Neural progenitor cell (in vitro differentiated cells): ENCODE measurements around the gene ARHGEF9. TPM values are rescaled to one million over a fixed set of nuclear protein-coding genes. Genes with fewer than 3 reads are reported as not detected.

Experiments
- DNase-seq: peaks from one replicate; pipeline ENCODE4 v3.0.0-alpha.2; 2016; ENCODE audit warnings: low spot score
- H2AFZ ChIP-seq: fragments of 200-600 bp; sonication (generic); replicated peaks from 2 replicates; pipeline ENCODE4 v1.6.1; 2016; ENCODE audit warnings: antibody characterized with exemption
- H3F3A ChIP-seq: fragments of 200-600 bp; sonication (generic); 2 replicates; pipeline ENCODE4 v1.6.1; 2016; ENCODE audit warnings: antibody characterized with exemption, low read depth
- H3K27ac ChIP-seq: fragments of 200-600 bp; sonication (generic); 2 replicates; pipeline ENCODE4 v1.5.1; 2016; ENCODE audit warnings: mild to moderate bottlenecking
- H3K27me3 ChIP-seq: fragments of 200-600 bp; sonication (generic); 2 replicates; pipeline ENCODE4 v1.6.1; 2016; ENCODE audit warnings: mild to moderate bottlenecking, moderate library complexity
- H3K36me3 ChIP-seq: fragments of 200-600 bp; sonication (generic); 2 replicates; pipeline ENCODE4 v1.5.1; 2016
- H3K4me1 ChIP-seq: fragments of 200-600 bp; sonication (generic); 2 replicates; pipeline ENCODE4 v1.6.1; 2016; ENCODE audit warnings: mixed run types
- H3K4me2 ChIP-seq: fragments of 200-600 bp; sonication (generic); 2 replicates; pipeline ENCODE4 v1.6.1; 2016
- H3K4me3 ChIP-seq: fragments of 200-600 bp; sonication (generic); 2 replicates; pipeline ENCODE4 v1.5.1; 2016
- H3K79me2 ChIP-seq: fragments of 200-600 bp; sonication (generic); 2 replicates; pipeline ENCODE4 v1.6.1; 2016; ENCODE audit warnings: low read depth
- H3K9ac ChIP-seq: fragments of 200-600 bp; sonication (generic); 2 replicates; pipeline ENCODE4 v1.6.1; 2016
- H3K9me3 ChIP-seq: fragments of 200-600 bp; sonication (generic); 2 replicates; pipeline ENCODE4 v1.5.1; 2016; ENCODE audit warnings: low read depth
- H4K20me1 ChIP-seq: fragments of 200-600 bp; sonication (generic); 2 replicates; pipeline ENCODE4 v1.6.1; 2016; ENCODE audit warnings: low read depth
- H3K27ac Mint-ChIP-seq: 3 replicates; pipeline ENCODE4 v1.8.0; 2021; ENCODE audit warnings: mixed read lengths
- H3K27me3 Mint-ChIP-seq: 2 replicates; pipeline ENCODE4 v1.8.0; 2022; ENCODE audit warnings: low read depth, mild to moderate bottlenecking, inconsistent platforms, moderate library complexity, mixed read lengths; ENCODE audit not compliant: insufficient read depth
- H3K36me3 Mint-ChIP-seq: 3 replicates; pipeline ENCODE4 v1.8.0; 2021; ENCODE audit warnings: mixed read lengths
- H3K4me1 Mint-ChIP-seq: 3 replicates; pipeline ENCODE4 v1.8.0; 2021; ENCODE audit warnings: mixed read lengths
- H3K4me3 Mint-ChIP-seq: 3 replicates; pipeline ENCODE4 v1.8.0; 2021; ENCODE audit warnings: mild to moderate bottlenecking, moderate library complexity, mixed read lengths
- H3K9me3 Mint-ChIP-seq: 3 replicates; pipeline ENCODE4 v1.8.0; 2020; ENCODE audit warnings: mixed read lengths
- CTCF ChIP-seq: fragments of 200-600 bp; sonication (generic); IDR thresholded peaks from 2 replicates; pipeline ENCODE4 v1.5.1; 2017; ENCODE audit warnings: antibody characterized with exemption, mild to moderate bottlenecking
- EZH2 ChIP-seq: fragments of 200-600 bp; sonication (generic); IDR thresholded peaks from 2 replicates; pipeline ENCODE4 v1.6.1; 2017; ENCODE audit warnings: antibody characterized with exemption, mild to moderate bottlenecking, moderate library complexity
- EZH2phosphoT487 ChIP-seq: fragments of 200-600 bp; sonication (generic); IDR thresholded peaks from 2 replicates; pipeline ENCODE4 v1.6.1; 2017; ENCODE audit warnings: antibody characterized with exemption
- total RNA-seq: library from RNA; depleted of rRNA; stranded (reverse); fragments of >200 nt; gene quantifications from 2 replicates; pipeline ENCODE4 v1.2.3, GENCODE V29; 2015; ENCODE audit warnings: low replicate concordance

ARHGEF9 gene
- total RNA-seq, 1 donor from 2014 or later: 49.7 TPM

- Histone ChIP-seq H3K4me3 (no peak overlapping the region), H3K27ac (no peak overlapping the region), H3K9me3 (no peaks in the 10 kb centered on the region), H4K20me1 (peaks cover 30% of the 10 kb centered on the region), H3K36me3 (no peaks in the 10 kb centered on the region), H3K9ac (no peak overlapping the region), H3K4me1 (no peaks in the 10 kb centered on the region), H3K27me3 (no peaks in the 10 kb centered on the region), H3K4me2 (no peak overlapping the region), H2AFZ (no peak overlapping the region), H3K79me2 (peaks cover 99% of the 10 kb centered on the region), H3F3A (no peaks in the 10 kb centered on the region)
- no peak for DNase-seq
- Mint-ChIP-seq H3K27me3 (peaks cover 6% of the 10 kb centered on the region), H3K9me3 (peaks cover 4% of the 10 kb centered on the region), H3K36me3 (peaks cover 5% of the 10 kb centered on the region), H3K4me3 (no peak overlapping the region), H3K27ac (no peak overlapping the region), H3K4me1 (peaks cover 15% of the 10 kb centered on the region)
- TF ChIP-seq EZH2 (no peak), EZH2phosphoT487 (no peak), CTCF (no peak)
Observed at GRCh38 chrX:63739885-63740284, 45.1 kb downstream of the ARHGEF9 start.

- no peaks in the 10 kb centered on the region for H3K4me1 ChIP-seq
- peaks cover 98% of the 10 kb centered on the region for H3K79me2 ChIP-seq
- H4K20me1 ChIP-seq: peaks cover 22% of the 10 kb centered on the region
- no peak overlapping the region for H3K4me2 ChIP-seq
- DNase-seq: no peak
- peaks cover 4% of the 10 kb centered on the region for H3K9me3 Mint-ChIP-seq
- H3K27ac Mint-ChIP-seq: no peak overlapping the region
- H3K4me3 ChIP-seq: no peak overlapping the region
- peaks cover 6% of the 10 kb centered on the region for H3K27me3 Mint-ChIP-seq
- H3F3A ChIP-seq: no peaks in the 10 kb centered on the region
- H3K9me3 ChIP-seq: no peaks in the 10 kb centered on the region
- H3K36me3 Mint-ChIP-seq: peaks cover 5% of the 10 kb centered on the region
- no peaks in the 10 kb centered on the region for H3K27me3 ChIP-seq
- H3K4me1 Mint-ChIP-seq: peaks cover 6% of the 10 kb centered on the region
- no peak overlapping the region for H2AFZ ChIP-seq
- no peak overlapping the region for H3K4me3 Mint-ChIP-seq
- no peak overlapping the region for H3K27ac ChIP-seq
- TF ChIP-seq EZH2phosphoT487 (no peak), EZH2 (no peak), CTCF (no peak)
- H3K36me3 ChIP-seq: no peaks in the 10 kb centered on the region
- H3K9ac ChIP-seq: no peak overlapping the region
Observed at GRCh38 chrX:63738696-63739095, 46.3 kb downstream of the ARHGEF9 start.

- Histone ChIP-seq H3K9me3 (no peaks in the 10 kb centered on the region), H2AFZ (no peak overlapping the region), H4K20me1 (peaks cover 21% of the 10 kb centered on the region), H3K36me3 (no peaks in the 10 kb centered on the region), H3K4me1 (no peaks in the 10 kb centered on the region), H3K4me2 (no peak overlapping the region), H3F3A (no peaks in the 10 kb centered on the region), H3K9ac (no peak overlapping the region), H3K4me3 (no peak overlapping the region), H3K27me3 (no peaks in the 10 kb centered on the region), H3K79me2 (peaks cover 96% of the 10 kb centered on the region), H3K27ac (no peak overlapping the region)
- H3K4me1 Mint-ChIP-seq: peaks cover 4% of the 10 kb centered on the region
- TF ChIP-seq CTCF: no peak
- no peak for TF ChIP-seq EZH2
- TF ChIP-seq EZH2phosphoT487: no peak
- peaks cover 3% of the 10 kb centered on the region for H3K36me3 Mint-ChIP-seq
- no peak for DNase-seq
- H3K27ac Mint-ChIP-seq: no peak overlapping the region
- H3K4me3 Mint-ChIP-seq: no peak overlapping the region
- H3K9me3 Mint-ChIP-seq: peaks cover 4% of the 10 kb centered on the region
- peaks cover 6% of the 10 kb centered on the region for H3K27me3 Mint-ChIP-seq
Observed at GRCh38 chrX:63737131-63737921, 47.7 kb downstream of the ARHGEF9 start.
